Measurements from ENCODE around the gene SLC16A1. TPM values are rescaled to one million over a fixed set of nuclear protein-coding genes. Genes with fewer than 3 reads are reported as not detected.

SLC16A1 gene
- total and polyA plus RNA-seq, 7 experiments from 2014 or later = 8.7 to 43.6 (median 12.5) TPM

- H3K27ac Mint-ChIP-seq = no peak overlapping the region
- no peak overlapping the region for H3K4me3 Mint-ChIP-seq
- ChIA-PET POLR2A (no interaction called here), CTCF (no interaction called here)
- intact Hi-C loops (cut with micrococcal nuclease) = no loop called here
- H3K4me1 Mint-ChIP-seq = peaks cover 0 to 6% (median 0%) of the 10 kb centered on the region in 7 donors
- ATAC-seq = no peak
- peaks cover 0 to 17% (median 8%) of the 10 kb centered on the region in 5 donors for H3K27me3 Mint-ChIP-seq
- H3K27me3 ChIP-seq (ENCODE audit: control insufficient read depth in 2 of 2, insufficient read depth in 2 of 2, low read length in 2 of 2) = no peaks in the 10 kb centered on the region
- no peak for DNase-seq
- H3K36me3 ChIP-seq (ENCODE audit: control insufficient read depth in 2 of 3, insufficient read depth in 3 of 3, low read length in 3 of 3) = no peaks in the 10 kb centered on the region
- no peak overlapping the region for H3K4me3 ChIP-seq (ENCODE audit: low read length)
- no peaks in the 10 kb centered on the region for H3K9me3 ChIP-seq (ENCODE audit: control insufficient read depth in 2 of 3, low read length in 3 of 3)
- no peaks in the 10 kb centered on the region for H3K9me3 Mint-ChIP-seq
- no peak overlapping the region for H3K27ac ChIP-seq (ENCODE audit: low read depth, low read length)
- peaks cover 0 to 2% (median 0%) of the 10 kb centered on the region in 5 donors for H3K36me3 Mint-ChIP-seq
- H3K4me1 ChIP-seq (ENCODE audit: control insufficient read depth in 2 of 2, insufficient read depth in 2 of 2, low read length in 2 of 2) = no peaks in the 10 kb centered on the region
Observed at GRCh38 chr1:112870887-112871646, 84.9 kb downstream of the SLC16A1 start.

DNA sequence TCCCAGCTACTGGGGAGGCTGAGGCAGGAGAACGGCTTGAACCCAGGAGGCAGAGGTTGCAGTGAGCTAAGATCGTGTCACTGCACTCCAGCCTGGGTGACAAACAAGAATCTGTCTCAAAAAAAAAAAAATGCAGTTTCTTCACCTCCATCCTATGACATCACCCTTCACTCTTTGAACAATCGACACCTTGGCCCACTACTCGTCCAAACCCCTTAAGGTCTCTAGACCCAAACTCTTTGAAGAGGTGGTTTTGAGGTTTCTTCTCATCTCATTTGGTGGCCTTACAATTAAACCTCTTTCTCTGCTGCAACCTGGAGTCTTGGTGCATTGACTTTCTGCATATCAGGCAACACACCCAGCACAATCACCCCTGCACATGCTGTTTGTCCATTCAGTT, 86.1 kb downstream of the SLC16A1 start:
- ATAC-seq = no peak
- Histone ChIP-seq H3K27ac (ENCODE audit: low read depth, low read length) (no peak overlapping the region), H3K9me3 (ENCODE audit: control insufficient read depth in 2 of 3, low read length in 3 of 3) (no peaks in the 10 kb centered on the region), H3K4me1 (ENCODE audit: control insufficient read depth in 2 of 2, insufficient read depth in 2 of 2, low read length in 2 of 2) (no peaks in the 10 kb centered on the region), H3K4me3 (ENCODE audit: low read length) (no peak overlapping the region), H3K27me3 (ENCODE audit: control insufficient read depth in 2 of 2, insufficient read depth in 2 of 2, low read length in 2 of 2) (no peaks in the 10 kb centered on the region), H3K36me3 (ENCODE audit: control insufficient read depth in 2 of 3, insufficient read depth in 3 of 3, low read length in 3 of 3) (no peaks in the 10 kb centered on the region)
- Mint-ChIP-seq H3K27ac (no peak overlapping the region), H3K36me3 (no peaks in the 10 kb centered on the region), H3K9me3 (no peaks in the 10 kb centered on the region), H3K4me1 (peaks cover 0 to 6% (median 0%) of the 10 kb centered on the region in 7 donors), H3K4me3 (no peak overlapping the region), H3K27me3 (peaks cover 0 to 13% (median 4%) of the 10 kb centered on the region in 5 donors)
- DNase-seq = no peak
- POLR2A ChIA-PET = no interaction called here
- CTCF ChIA-PET = no interaction called here
- intact Hi-C loops (cut with micrococcal nuclease) = no loop called here

GRCh38 chr1:112868191-112868590, 87.8 kb downstream of the SLC16A1 start:
- intact Hi-C loops (cut with micrococcal nuclease) = no loop called here
- DNase-seq = no peak
- ChIA-PET CTCF (no interaction called here), POLR2A (no interaction called here)
- peaks cover 0 to 10% (median 0%) of the 10 kb centered on the region in 5 donors for H3K27me3 Mint-ChIP-seq
- no peaks in the 10 kb centered on the region for H3K36me3 ChIP-seq (ENCODE audit: control insufficient read depth in 2 of 3, insufficient read depth in 3 of 3, low read length in 3 of 3)
- H3K4me3 Mint-ChIP-seq = no peak overlapping the region
- H3K4me1 Mint-ChIP-seq = peaks cover 0 to 8% (median 5%) of the 10 kb centered on the region in 7 donors
- H3K4me3 ChIP-seq (ENCODE audit: low read length) = no peak overlapping the region
- H3K27ac ChIP-seq (ENCODE audit: low read depth, low read length) = no peak overlapping the region
- no peak overlapping the region for H3K27ac Mint-ChIP-seq
- H3K27me3 ChIP-seq (ENCODE audit: control insufficient read depth in 2 of 2, insufficient read depth in 2 of 2, low read length in 2 of 2) = no peaks in the 10 kb centered on the region
- peaks cover 0 to 4% of the 10 kb centered on the region in 2 donors for H3K4me1 ChIP-seq (ENCODE audit: control insufficient read depth in 2 of 2, insufficient read depth in 2 of 2, low read length in 2 of 2)
- H3K9me3 ChIP-seq (ENCODE audit: control insufficient read depth in 2 of 3, low read length in 3 of 3) = no peaks in the 10 kb centered on the region
- H3K36me3 Mint-ChIP-seq = no peaks in the 10 kb centered on the region
- no peak for ATAC-seq
- H3K9me3 Mint-ChIP-seq = peaks cover 0 to 4% (median 0%) of the 10 kb centered on the region in 11 donors

DNA sequence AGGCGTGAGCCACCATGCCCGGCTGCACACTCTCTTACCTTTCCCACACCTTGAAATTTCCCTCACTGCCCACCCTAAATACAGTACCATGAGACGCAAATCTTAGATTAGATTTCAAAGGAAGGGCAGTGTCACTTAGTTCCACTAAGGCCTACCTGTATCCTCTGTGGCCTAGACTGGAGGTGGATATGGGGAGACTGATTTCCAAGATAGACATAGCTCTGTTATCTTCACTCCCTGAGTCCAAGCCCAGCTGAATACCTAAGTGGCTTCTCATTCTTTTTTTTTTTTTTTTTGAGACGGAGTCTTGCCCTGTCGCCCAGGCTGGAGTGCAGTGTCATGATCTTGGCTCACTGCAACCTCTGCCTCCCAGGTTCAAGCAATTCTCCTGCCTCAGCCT, 89.0 kb downstream of the SLC16A1 start:
- Histone ChIP-seq H3K9me3 (ENCODE audit: control insufficient read depth in 2 of 3, low read length in 3 of 3) (no peaks in the 10 kb centered on the region), H3K4me3 (ENCODE audit: low read length) (no peak overlapping the region), H3K36me3 (ENCODE audit: control insufficient read depth in 2 of 3, insufficient read depth in 3 of 3, low read length in 3 of 3) (no peaks in the 10 kb centered on the region), H3K27me3 (ENCODE audit: control insufficient read depth in 2 of 2, insufficient read depth in 2 of 2, low read length in 2 of 2) (no peaks in the 10 kb centered on the region), H3K27ac (ENCODE audit: low read depth, low read length) (no peak overlapping the region), H3K4me1 (ENCODE audit: control insufficient read depth in 2 of 2, insufficient read depth in 2 of 2, low read length in 2 of 2) (peaks cover 0 to 4% of the 10 kb centered on the region in 2 donors)
- Mint-ChIP-seq H3K4me1 (peaks cover 0 to 8% (median 5%) of the 10 kb centered on the region in 7 donors), H3K9me3 (peaks cover 0 to 4% (median 0%) of the 10 kb centered on the region in 11 donors), H3K27ac (no peak overlapping the region), H3K27me3 (peaks cover 0 to 10% (median 0%) of the 10 kb centered on the region in 5 donors), H3K4me3 (no peak overlapping the region), H3K36me3 (no peaks in the 10 kb centered on the region)
- intact Hi-C loops (cut with micrococcal nuclease) = no loop called here
- ATAC-seq (no peak), DNase-seq (no peak)
- ChIA-PET CTCF (no interaction called here), POLR2A (no interaction called here)

GRCh38 chr1:112866151-112866550, 89.8 kb downstream of the SLC16A1 start:
- Histone ChIP-seq H3K4me1 (ENCODE audit: control insufficient read depth in 2 of 2, insufficient read depth in 2 of 2, low read length in 2 of 2) (peaks cover 0 to 4% of the 10 kb centered on the region in 2 donors), H3K27me3 (ENCODE audit: control insufficient read depth in 2 of 2, insufficient read depth in 2 of 2, low read length in 2 of 2) (no peaks in the 10 kb centered on the region), H3K36me3 (ENCODE audit: control insufficient read depth in 2 of 3, insufficient read depth in 3 of 3, low read length in 3 of 3) (no peaks in the 10 kb centered on the region), H3K4me3 (ENCODE audit: low read length) (no peak overlapping the region), H3K27ac (ENCODE audit: low read depth, low read length) (no peak overlapping the region), H3K9me3 (ENCODE audit: control insufficient read depth in 2 of 3, low read length in 3 of 3) (no peaks in the 10 kb centered on the region)
- peaks cover 0 to 8% (median 5%) of the 10 kb centered on the region in 7 donors for H3K4me1 Mint-ChIP-seq
- H3K27ac Mint-ChIP-seq = no peak overlapping the region
- no peaks in the 10 kb centered on the region for H3K36me3 Mint-ChIP-seq
- peaks cover 0 to 4% (median 0%) of the 10 kb centered on the region in 11 donors for H3K9me3 Mint-ChIP-seq
- ATAC-seq (no peak), DNase-seq (no peak)
- CTCF ChIA-PET = no interaction called here
- no peak overlapping the region for H3K4me3 Mint-ChIP-seq
- intact Hi-C loops (cut with micrococcal nuclease) = no loop called here
- peaks cover 0 to 8% (median 0%) of the 10 kb centered on the region in 5 donors for H3K27me3 Mint-ChIP-seq
- POLR2A ChIA-PET = no interaction called here

- no peak for DNase-seq
- H3K27me3 Mint-ChIP-seq = peaks cover 0 to 1% (median 0%) of the 10 kb centered on the region in 5 donors
- Histone ChIP-seq H3K36me3 (ENCODE audit: control insufficient read depth in 2 of 3, insufficient read depth in 3 of 3, low read length in 3 of 3) (no peaks in the 10 kb centered on the region), H3K27me3 (ENCODE audit: control insufficient read depth in 2 of 2, insufficient read depth in 2 of 2, low read length in 2 of 2) (no peaks in the 10 kb centered on the region), H3K27ac (ENCODE audit: low read depth, low read length) (no peak overlapping the region), H3K4me1 (ENCODE audit: control insufficient read depth in 2 of 2, insufficient read depth in 2 of 2, low read length in 2 of 2) (peaks cover 0 to 4% of the 10 kb centered on the region in 2 donors), H3K4me3 (ENCODE audit: low read length) (no peak overlapping the region), H3K9me3 (ENCODE audit: control insufficient read depth in 2 of 3, low read length in 3 of 3) (no peaks in the 10 kb centered on the region)
- intact Hi-C loops (cut with micrococcal nuclease) = no loop called here
- CTCF ChIA-PET = no interaction called here
- no peak for ATAC-seq
- H3K4me3 Mint-ChIP-seq = no peak overlapping the region
- POLR2A ChIA-PET = no interaction called here
- H3K27ac Mint-ChIP-seq = no peak overlapping the region
- peaks cover 0 to 4% (median 0%) of the 10 kb centered on the region in 11 donors for H3K9me3 Mint-ChIP-seq
- peaks cover 0 to 8% (median 5%) of the 10 kb centered on the region in 7 donors for H3K4me1 Mint-ChIP-seq
- H3K36me3 Mint-ChIP-seq = no peaks in the 10 kb centered on the region
Observed at GRCh38 chr1:112862753-112863426, 93.1 kb downstream of the SLC16A1 start.

Data from naive thymus-derived CD4-positive, alpha-beta T cell (primary cell).